HG03095 (cell line): ENCODE measurements around the gene TSC22D3.
"Not testable (repeated sequence)": the region's sequence is repeated elsewhere in the genome, so short reads cannot be mapped to it uniquely, and the experiment has no call there.

ENCODE experiments used
- ATAC-seq: cut with Tn5 transposase; IDR thresholded peaks from one replicate; pipeline ENCODE4 v1.9.1; 2021; ENCODE audit warnings: moderate library complexity; ENCODE audit not compliant: unreplicated experiment

Gene TSC22D3

GRCh38 chrX:107713203-107713542, 62.4 kb downstream of the TSC22D3 start:
- ATAC-seq: no peak

GRCh38 chrX:107712231-107713202, 63.1 kb downstream of the TSC22D3 start:
- no peak for ATAC-seq

- ATAC-seq: no peak
These were observed 63.9 kb downstream of the TSC22D3 start for GRCh38 chrX:107711521-107712181.

GRCh38 chrX:107710617-107711391, 64.8 kb downstream of the TSC22D3 start:
- peak; percentile 88 for ATAC-seq

- ATAC-seq: no peak
These were observed 66.3 kb downstream of the TSC22D3 start for GRCh38 chrX:107709266-107709806.

GRCh38 chrX:107708762-107709161, 66.8 kb downstream of the TSC22D3 start:
- ATAC-seq: no peak

- no peak for ATAC-seq
These were observed 67.7 kb downstream of the TSC22D3 start for GRCh38 chrX:107707866-107708265.

- no peak for ATAC-seq
These were observed 69.3 kb downstream of the TSC22D3 start for GRCh38 chrX:107706309-107706708.

GRCh38 chrX:107704587-107704986, 71.0 kb downstream of the TSC22D3 start:
- ATAC-seq: no peak

- no peak for ATAC-seq
These were observed 71.4 kb downstream of the TSC22D3 start for GRCh38 chrX:107704181-107704580.

- ATAC-seq: peak; percentile 88
These were observed 74.0 kb downstream of the TSC22D3 start for GRCh38 chrX:107701493-107702121.

- no peak for ATAC-seq
These were observed 74.8 kb downstream of the TSC22D3 start for GRCh38 chrX:107700790-107701189.

- no peak for ATAC-seq
These were observed 75.2 kb downstream of the TSC22D3 start for GRCh38 chrX:107700317-107700774.

- no peak for ATAC-seq
These were observed 76.0 kb downstream of the TSC22D3 start for GRCh38 chrX:107699616-107700015.

- ATAC-seq: no peak
These were observed 84.6 kb downstream of the TSC22D3 start for GRCh38 chrX:107691024-107691448.

- no peak for ATAC-seq
These were observed 88.1 kb downstream of the TSC22D3 start for GRCh38 chrX:107687445-107687844.

- no peak for ATAC-seq
These were observed 88.8 kb downstream of the TSC22D3 start for GRCh38 chrX:107686792-107687191.

GRCh38 chrX:107686026-107686425, 89.6 kb downstream of the TSC22D3 start:
- ATAC-seq: no peak

- ATAC-seq: not testable (repeated sequence)
These were observed 90.0 kb downstream of the TSC22D3 start for GRCh38 chrX:107685586-107685985.

GRCh38 chrX:107684956-107685385, 90.6 kb downstream of the TSC22D3 start:
- ATAC-seq: peak; percentile 73
